Renal cortex interstitium (tissue), 11 donors: ENCODE measurements around the gene CXCL10. TPM values are rescaled to one million over a fixed set of nuclear protein-coding genes. Genes with fewer than 3 reads are reported as not detected.
"Not testable (repeated sequence)": the region's sequence is repeated elsewhere in the genome, so short reads cannot be mapped to it uniquely, and the experiment has no call there.

Experiments
- DNase-seq, 11 donors: peaks; one replicate each; pipeline ENCODE4 v3.0.0-alpha.2; 2013; ENCODE audit warnings: low read depth in 9 of 11, low spot score in 4 of 11; ENCODE audit errors: extremely low read depth in 1 of 11
- polyA plus RNA-seq, 3 donors: library from polyadenylated mRNA; unstranded; fragments of 120-200 nt; gene quantifications; one replicate each; pipeline ENCODE4 v1.2.1, GENCODE V29; 2013; ENCODE audit not compliant: insufficient read length in 3 of 3

CXCL10 gene
- polyA plus RNA-seq, 3 donors: 4.2 to 5.1 (median 4.9) TPM

DNA sequence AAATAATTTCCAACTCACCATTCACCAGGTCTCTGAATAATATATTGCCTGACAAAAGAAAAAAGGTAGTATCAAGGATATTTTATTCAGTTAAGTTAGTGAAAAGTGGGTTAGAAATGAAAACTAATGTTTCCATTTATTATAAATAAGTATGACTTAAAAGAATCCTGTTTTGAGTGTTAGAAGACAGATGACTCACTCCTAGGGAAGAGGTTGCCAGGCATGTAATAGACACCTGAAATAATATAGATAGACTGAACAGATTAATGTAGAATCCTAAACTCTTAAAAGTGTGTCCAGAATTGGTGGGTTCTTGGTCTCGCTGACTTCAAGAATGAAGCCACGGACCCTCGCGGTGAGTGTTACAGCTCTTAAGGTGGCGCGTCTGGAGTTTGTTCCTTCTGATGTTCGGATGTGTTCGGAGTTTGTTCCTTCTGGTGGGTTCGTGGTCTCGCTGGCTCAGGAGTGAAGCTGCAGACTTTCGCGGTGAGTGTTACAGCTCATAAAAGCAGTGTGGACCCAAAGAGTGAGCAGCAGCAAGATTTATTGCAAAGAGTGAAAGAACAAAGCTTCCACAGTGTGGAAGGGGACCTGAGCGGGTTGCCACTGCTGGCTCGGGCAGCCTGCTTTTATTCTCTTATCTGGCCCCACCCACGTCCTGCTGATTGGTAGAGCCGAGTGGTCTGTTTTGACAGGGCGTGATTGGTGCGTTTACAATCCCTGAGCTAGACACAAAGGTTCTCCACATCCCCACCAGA, 19.1 kb upstream of the CXCL10 start:
- DNase-seq: not testable (repeated sequence)

- no peak for DNase-seq
Observed at GRCh38 chr4:76036855-76037254, 13.6 kb upstream of the CXCL10 start.

DNA sequence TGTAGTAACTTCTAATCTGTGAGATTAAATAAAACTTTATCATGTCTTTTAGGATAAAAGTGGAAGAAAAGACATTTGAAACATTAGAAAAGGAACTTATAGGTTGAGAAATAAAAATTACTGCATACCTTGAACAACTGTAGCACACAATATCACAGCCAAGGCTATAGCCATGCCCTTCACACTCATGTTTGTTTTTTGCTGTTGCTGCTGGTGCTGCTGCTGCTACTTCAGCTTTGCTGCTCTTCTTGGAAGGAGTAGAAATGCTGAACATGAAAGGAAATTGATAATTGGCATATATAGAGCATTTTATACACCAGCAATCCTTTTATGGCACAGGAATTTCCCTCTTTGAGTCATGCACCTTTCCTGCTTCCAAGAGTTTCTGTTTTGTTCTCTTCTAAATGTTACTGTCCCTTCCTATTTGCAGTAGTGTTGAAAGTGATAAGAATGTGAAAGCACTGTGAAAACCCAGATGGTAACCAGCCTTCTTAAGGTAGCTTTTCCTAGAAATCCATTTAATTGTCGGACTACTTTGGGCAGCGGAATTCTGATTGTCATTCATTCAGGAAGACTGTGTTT, 12.6 kb upstream of the CXCL10 start, which contains the start of gene CXCL11:
Gene CXCL11 (minus strand): TSS at position 272 of the 582 bp plus-strand sequence. CDS start 83 bp downstream, at position 189.
- no peak for DNase-seq

GRCh38 chr4:76035141-76035540, 11.8 kb upstream of the CXCL10 start:
- no peak for DNase-seq

GRCh38 chr4:76029300-76029699, 6.0 kb upstream of the CXCL10 start:
- no peak for DNase-seq

DNA sequence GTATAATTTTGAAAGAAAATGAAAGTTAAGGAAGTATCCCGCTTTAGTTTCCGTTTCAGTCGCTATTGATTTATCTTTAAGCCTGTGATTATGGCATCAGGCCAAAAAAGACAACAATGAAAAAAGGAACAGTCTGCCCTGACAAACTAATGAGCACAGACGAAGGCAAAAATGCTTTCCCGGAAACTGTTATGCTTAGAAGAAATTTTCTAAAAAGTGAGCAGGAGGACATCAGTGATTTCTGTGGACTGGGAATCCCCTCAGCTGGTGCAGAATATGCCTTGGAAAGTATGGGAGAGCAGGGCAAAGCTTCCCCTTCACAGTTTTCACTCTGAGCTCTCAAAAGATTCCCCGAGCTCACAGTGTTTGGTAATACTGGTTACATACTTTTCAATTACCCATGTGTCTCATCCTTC, 5.1 kb upstream of the CXCL10 start:
- peak in 7 of 11 donors; percentile 4 to 33 (median 28) for DNase-seq

DNA sequence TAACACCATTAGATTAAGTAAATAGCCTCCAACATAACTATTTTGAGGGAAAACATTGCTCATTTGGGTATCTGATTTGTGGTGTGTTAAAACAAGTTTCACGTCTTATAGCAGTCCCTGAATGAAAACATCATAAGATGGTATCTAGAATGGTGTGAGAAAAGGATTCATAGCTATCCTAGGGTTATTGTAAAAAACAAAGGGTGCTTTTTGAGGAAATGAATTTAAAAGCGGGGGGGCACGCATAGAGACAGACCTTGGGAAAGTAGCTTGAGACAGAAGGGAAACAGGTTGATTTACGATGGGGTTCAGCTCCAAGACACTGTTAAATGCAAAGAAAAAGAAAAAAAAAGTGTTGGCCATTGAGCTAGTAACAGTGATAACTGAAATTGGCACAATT, 768 bp upstream of the CXCL10 start:
- DNase-seq: no peak

GRCh38 chr4:76022677-76023076, 620 bp downstream of the CXCL10 start:
- no peak for DNase-seq

DNA sequence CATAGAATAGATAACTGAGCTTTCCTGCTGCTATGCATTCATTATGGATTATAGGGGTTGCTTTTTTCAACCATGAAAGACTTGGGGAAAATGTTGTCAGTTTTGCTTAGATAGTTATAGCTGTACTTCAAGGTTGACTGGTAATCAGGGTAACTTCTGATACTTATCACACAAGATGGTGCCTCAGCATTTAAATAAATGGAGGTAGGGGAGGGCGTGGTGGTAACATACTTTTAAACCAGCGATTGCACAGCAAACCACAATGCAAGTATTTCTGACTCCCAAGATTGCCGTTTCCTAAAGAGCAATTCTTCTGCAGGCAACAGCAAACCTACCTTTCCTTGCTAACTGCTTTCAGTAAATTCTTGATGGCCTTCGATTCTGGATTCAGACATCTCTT, 1.3 kb downstream of the CXCL10 start:
- DNase-seq: no peak

DNA sequence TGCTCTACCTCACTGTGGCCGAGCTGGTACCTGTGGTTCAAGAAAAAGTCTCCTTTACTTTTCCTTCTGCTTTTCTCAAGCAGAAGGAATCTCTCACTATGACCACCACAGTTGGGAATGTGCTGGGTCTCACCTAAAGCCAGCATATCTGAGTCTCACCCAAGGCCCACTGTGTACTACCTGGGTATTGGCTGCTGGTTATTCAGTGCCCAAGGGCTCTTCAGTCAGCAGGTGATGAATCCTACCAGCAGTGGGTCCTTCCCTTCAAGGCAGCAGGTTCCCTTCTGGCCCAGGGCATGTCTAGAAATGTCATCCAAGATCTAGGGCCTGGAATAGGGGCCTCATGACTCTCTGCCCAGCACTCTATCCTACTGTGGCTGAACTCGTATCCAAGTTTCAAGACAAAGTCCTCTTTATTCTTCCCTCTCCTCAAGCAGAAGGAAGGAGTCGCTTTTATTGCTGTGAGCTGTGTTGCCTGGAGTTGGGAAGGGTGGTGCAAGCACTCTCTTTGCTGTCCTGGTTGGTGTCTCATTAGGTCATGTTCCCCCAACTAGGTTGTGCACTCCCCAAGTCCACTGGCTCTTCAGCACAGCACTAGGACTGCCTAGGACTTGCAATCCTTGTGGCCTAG, 6.1 kb downstream of the CXCL10 start:
- no peak for DNase-seq

GRCh38 chr4:76016393-76016792, 6.9 kb downstream of the CXCL10 start:
- no peak for DNase-seq

DNA sequence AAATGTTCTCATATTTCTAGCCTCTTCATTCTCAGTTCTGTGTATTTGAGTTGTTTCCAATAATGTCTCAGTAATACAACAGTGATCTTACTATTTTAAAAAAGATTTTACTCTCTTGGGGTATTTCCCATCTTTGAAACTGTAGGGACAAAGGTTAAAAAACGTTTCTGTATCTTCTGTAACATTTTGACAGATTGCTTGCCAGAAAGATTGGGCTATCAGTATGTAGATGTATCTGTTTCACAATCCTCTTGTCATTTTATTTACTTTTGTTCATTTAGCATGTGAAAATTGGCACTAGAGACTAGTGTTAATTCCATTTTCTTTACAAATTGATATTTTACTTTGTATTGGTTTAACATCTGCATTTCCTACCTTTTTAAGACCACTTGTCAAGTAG, 9.8 kb downstream of the CXCL10 start:
- no peak for DNase-seq

DNA sequence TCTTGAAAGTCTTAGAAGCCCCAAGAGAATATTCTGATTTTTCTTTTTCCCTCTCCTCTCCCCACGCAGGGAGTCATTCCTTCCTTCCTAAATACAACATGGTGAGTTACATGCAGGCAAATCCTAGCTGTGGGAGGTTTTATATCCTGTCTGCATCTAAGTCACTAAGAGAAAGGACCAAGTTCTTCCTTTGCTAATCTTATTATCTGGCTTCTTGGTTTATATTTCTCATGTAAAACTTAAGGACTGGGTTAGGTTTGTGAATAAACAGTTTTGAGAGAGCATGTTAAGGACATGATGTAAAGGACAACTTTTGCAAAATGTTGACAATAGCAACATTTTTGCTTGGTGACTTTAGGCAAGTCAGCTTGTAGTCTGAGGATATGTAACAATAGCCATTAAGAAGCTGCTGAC, 10.9 kb downstream of the CXCL10 start:
- no peak for DNase-seq

DNA sequence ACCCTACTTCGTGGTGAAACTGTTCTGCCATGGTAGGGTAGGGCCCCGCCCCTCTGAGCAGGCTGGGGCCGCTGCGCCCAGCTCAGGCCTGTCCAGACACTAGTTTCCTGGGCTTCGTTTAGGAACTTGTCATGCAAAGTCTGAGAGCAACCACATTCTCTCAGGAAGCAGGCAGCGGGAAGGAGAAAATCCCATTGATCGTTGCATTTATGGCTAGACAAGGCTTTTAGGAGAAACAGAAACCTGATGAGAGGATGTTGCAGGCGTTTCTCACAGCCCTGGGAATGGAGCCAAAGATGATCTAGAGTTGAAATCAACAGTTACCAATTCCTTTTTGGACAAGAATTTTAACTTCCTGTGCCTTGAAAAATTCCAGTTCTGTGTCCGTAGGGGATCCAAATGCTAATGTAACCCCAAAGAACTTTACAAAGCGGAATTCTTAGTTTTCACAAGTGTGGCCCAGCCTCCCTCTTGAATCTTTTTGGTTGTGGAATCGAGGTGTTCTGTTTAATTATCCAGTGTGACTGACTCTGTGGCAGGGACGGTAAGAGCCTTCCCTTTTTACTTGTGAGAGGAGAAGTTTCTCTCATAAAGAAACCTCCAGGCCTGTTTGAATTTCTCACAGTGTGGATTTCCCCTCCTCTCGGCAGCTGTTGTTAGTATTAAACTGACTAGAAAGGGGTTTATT, 11.5 kb downstream of the CXCL10 start:
- DNase-seq: peak in 2 of 11 donors; percentile 15 to 24

GRCh38 chr4:76011018-76011670, 12.2 kb downstream of the CXCL10 start:
- DNase-seq: no peak

DNA sequence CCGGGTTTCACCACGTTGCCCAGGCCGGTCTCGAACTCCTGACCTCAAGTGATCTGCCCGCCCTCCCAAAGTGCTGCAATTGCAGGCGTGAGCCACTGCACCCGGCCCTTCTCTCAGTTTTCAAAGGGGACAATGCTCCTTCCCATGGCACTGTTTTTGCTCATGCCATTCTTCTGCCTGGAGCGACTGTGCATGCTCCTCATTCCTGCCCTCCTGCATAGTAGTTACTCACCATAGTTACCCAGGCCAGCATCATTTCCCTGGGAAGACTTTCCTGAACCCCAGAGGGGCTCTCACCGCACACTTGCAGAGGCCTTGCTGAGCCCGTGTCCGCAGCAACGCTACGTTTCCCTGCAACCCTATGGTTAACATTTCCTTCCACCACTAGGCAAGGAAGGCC, 12.7 kb downstream of the CXCL10 start:
- no peak for DNase-seq

DNA sequence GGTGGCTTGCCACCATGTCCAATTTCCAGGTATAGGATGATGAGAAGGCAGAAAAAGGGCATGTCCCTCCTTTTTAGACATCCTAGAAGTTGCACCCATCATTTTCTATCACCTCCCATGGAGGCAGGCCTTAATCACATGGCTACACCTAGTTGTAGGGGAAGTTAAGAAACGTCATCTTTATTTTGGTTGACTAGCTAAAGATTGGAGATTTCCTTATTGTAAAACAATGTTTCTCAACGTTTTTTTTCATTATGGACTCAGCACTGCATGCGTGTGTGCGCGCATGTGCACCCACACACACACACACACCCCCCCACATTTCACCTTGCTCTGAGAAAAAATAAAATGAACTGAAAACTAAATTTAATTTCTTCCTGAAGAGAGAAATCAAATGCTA, 14.0 kb downstream of the CXCL10 start:
- DNase-seq: no peak

- DNase-seq: no peak
Observed at GRCh38 chr4:76007089-76007862, 16.0 kb downstream of the CXCL10 start, which contains the start of gene CXCL9. Gene CXCL9 (minus strand): TSS chr4:76007509. CDS start chr4:76007449, 60 bp downstream.
